HL-60 (cell line): ENCODE data around the gene ALPK1.

Experiments
- DNase-seq, 2 experiments: peaks; one replicate each; pipeline ENCODE4 v3.0.0-alpha.2; 2010 to 2020; ENCODE audit warnings: low read depth in 1 of 2, low spot score in 1 of 2
- H3K27ac ChIP-seq: fragments of 250-450 bp; sonication (Bioruptor Pico); replicated peaks from 2 replicates; pipeline ENCODE4 v1.5.1; 2020; ENCODE audit warnings: mild to moderate bottlenecking, moderate library complexity
- H3K27me3 ChIP-seq: fragments of 250-450 bp; sonication (Bioruptor Pico); 2 replicates; pipeline ENCODE4 v1.5.1; 2021; ENCODE audit warnings: mild to moderate bottlenecking, moderate library complexity; ENCODE audit not compliant: insufficient read depth, poor library complexity, severe bottlenecking
- H3K4me3 ChIP-seq: replicated peaks from 2 replicates; pipeline ENCODE4 v1.5.1; 2011; ENCODE audit warnings: mild to moderate bottlenecking, control low read depth, low read length; ENCODE audit not compliant: insufficient read depth
- CTCF ChIP-seq: IDR thresholded peaks from one replicate; pipeline ENCODE4 v1.5.1; 2011; ENCODE audit warnings: low read length, control low read depth, inconsistent platforms; ENCODE audit not compliant: insufficient read depth
- GABPA ChIP-seq: IDR thresholded peaks from 2 replicates; pipeline ENCODE4 v1.6.1; 2012; ENCODE audit warnings: low read depth
- POLR2AphosphoS5 ChIP-seq: IDR thresholded peaks from 2 replicates; pipeline ENCODE4 v1.6.1; 2012; ENCODE audit warnings: low read depth
- SPI1 ChIP-seq: IDR thresholded peaks from 2 replicates; pipeline ENCODE4 v1.6.1; 2012; ENCODE audit warnings: low read depth, mild to moderate bottlenecking, borderline replicate concordance
- TF ChIP-seq, protein P1 (sequence below): IDR thresholded peaks from 2 replicates; pipeline ENCODE4 v1.6.1; 2012; ENCODE audit warnings: low read depth; ENCODE audit not compliant: insufficient replicate concordance

Gene ALPK1

DNA sequence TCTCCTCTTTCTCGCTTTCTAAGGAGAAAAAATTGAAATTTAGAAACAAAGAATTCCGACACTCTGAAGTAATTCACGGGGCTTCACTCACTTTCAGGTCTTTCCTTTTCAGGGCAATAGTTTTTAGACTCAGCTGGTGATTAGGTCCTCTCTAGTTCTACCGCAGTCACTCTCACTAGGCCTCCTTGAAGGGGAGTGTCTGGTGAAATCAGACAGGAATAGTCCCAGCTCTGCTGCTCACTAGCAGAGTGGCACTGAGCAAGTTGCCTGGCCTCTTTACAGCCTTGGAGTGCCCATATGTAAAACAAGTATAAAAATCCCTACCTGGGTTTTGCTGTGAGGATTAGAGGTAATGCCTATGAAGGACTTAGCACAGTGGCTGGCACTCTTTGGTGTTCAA is 154.7 kb downstream of the ALPK1 start:
- H3K4me3 ChIP-seq: no peak overlapping the region
- H3K27me3 ChIP-seq: no peaks in the 10 kb centered on the region
- no peak for DNase-seq
- H3K27ac ChIP-seq: no peak overlapping the region
- TF ChIP-seq GABPA (no peak), CTCF (no peak), POLR2AphosphoS5 (no peak), SPI1 (no peak)
- TF ChIP-seq, protein P1, sequence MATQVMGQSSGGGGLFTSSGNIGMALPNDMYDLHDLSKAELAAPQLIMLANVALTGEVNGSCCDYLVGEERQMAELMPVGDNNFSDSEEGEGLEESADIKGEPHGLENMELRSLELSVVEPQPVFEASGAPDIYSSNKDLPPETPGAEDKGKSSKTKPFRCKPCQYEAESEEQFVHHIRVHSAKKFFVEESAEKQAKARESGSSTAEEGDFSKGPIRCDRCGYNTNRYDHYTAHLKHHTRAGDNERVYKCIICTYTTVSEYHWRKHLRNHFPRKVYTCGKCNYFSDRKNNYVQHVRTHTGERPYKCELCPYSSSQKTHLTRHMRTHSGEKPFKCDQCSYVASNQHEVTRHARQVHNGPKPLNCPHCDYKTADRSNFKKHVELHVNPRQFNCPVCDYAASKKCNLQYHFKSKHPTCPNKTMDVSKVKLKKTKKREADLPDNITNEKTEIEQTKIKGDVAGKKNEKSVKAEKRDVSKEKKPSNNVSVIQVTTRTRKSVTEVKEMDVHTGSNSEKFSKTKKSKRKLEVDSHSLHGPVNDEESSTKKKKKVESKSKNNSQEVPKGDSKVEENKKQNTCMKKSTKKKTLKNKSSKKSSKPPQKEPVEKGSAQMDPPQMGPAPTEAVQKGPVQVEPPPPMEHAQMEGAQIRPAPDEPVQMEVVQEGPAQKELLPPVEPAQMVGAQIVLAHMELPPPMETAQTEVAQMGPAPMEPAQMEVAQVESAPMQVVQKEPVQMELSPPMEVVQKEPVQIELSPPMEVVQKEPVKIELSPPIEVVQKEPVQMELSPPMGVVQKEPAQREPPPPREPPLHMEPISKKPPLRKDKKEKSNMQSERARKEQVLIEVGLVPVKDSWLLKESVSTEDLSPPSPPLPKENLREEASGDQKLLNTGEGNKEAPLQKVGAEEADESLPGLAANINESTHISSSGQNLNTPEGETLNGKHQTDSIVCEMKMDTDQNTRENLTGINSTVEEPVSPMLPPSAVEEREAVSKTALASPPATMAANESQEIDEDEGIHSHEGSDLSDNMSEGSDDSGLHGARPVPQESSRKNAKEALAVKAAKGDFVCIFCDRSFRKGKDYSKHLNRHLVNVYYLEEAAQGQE: no peak

GRCh38 chr4:112453321-112453720 is 156.2 kb downstream of the ALPK1 start:
- no peak for DNase-seq
- TF ChIP-seq POLR2AphosphoS5: no peak
- no peak for TF ChIP-seq GABPA
- no peak for TF ChIP-seq CTCF
- TF ChIP-seq, protein P1: no peak
- TF ChIP-seq SPI1: no peak
- Histone ChIP-seq H3K27ac (no peak overlapping the region), H3K4me3 (no peak overlapping the region), H3K27me3 (no peaks in the 10 kb centered on the region)

DNA sequence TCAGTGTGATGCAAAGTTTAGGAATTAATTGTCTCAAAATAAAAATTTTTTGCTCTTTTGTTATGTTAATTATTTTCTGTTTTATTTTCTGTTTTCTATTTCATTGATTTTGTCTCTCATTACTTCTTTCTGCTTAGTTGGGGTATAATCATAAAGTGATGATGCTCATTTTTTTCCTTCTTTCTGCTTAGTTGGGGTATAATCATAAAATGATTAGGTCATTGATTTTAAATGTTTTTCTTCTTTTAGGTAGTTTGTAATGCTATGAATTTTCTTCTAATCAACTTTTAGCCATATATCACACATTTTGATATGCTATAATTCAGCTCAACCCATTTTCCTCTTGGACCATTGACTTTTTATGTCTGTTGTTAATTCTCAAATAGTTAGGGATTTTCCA is 175.1 kb downstream of the ALPK1 start:
- Histone ChIP-seq H3K27me3 (no peaks in the 10 kb centered on the region), H3K27ac (no peak overlapping the region), H3K4me3 (no peak overlapping the region)
- no peak for DNase-seq
- TF ChIP-seq SPI1: no peak
- no peak for TF ChIP-seq CTCF
- TF ChIP-seq GABPA: no peak
- TF ChIP-seq, protein P1: no peak
- no peak for TF ChIP-seq POLR2AphosphoS5
